GM12892 (cell line): ENCODE results near the gene STAMBPL1.

Source experiments
- DNase-seq: peaks from one replicate; pipeline ENCODE4 v3.0.0; 2011; ENCODE audit not compliant: insufficient read length
- FAIRE-seq: peaks from 2 replicates; lab custom pipeline; 2011; peaks lifted over from hg19 to GRCh38; lab: Jason Lieb, UNC
- POLR2A ChIP-seq: IDR thresholded peaks from 2 replicates; pipeline ENCODE4 v1.6.1; 2011; ENCODE audit warnings: low read depth, low read length, control low read depth
- POLR2AphosphoS5 ChIP-seq: IDR thresholded peaks from 2 replicates; pipeline ENCODE4 v1.6.1; 2011; ENCODE audit warnings: low read depth, low read length, control low read depth
- TAF1 ChIP-seq: IDR thresholded peaks from 2 replicates; pipeline ENCODE4 v1.6.1; 2011; ENCODE audit warnings: low read depth, mild to moderate bottlenecking, control low read depth, low read length, borderline replicate concordance

Gene STAMBPL1

GRCh38 chr10:88946965-88947590, 67.0 kb downstream of the STAMBPL1 start:
- DNase-seq (no peak), FAIRE-seq (no peak)
- TF ChIP-seq POLR2AphosphoS5: no peak
- TF ChIP-seq POLR2A: no peak
- TF ChIP-seq TAF1: no peak

- FAIRE-seq (no peak), DNase-seq (no peak)
- TF ChIP-seq TAF1 (no peak), POLR2A (no peak), POLR2AphosphoS5 (no peak)
Measured at GRCh38 chr10:88949051-88949450, 69.0 kb downstream of the STAMBPL1 start.

- DNase-seq (no peak), FAIRE-seq (no peak)
- TF ChIP-seq TAF1 (no peak), POLR2A (no peak), POLR2AphosphoS5 (no peak)
Measured at GRCh38 chr10:88949912-88950837, 70.1 kb downstream of the STAMBPL1 start.

- no peak for TF ChIP-seq TAF1
- TF ChIP-seq POLR2AphosphoS5: no peak
- TF ChIP-seq POLR2A: no peak
- no peak for DNase-seq
- FAIRE-seq: no peak
Measured at GRCh38 chr10:88952647-88953111, 72.6 kb downstream of the STAMBPL1 start, which contains the start of gene ACTA2. Gene ACTA2, minus strand, starts transcription at chr10:88952773. Its CDS starts 3,843 bp downstream, at chr10:88948930.

- no peak for TF ChIP-seq POLR2AphosphoS5
- no peak for TF ChIP-seq TAF1
- no peak for TF ChIP-seq POLR2A
- FAIRE-seq (no peak), DNase-seq (no peak)
Measured at GRCh38 chr10:88953662-88954061, 73.6 kb downstream of the STAMBPL1 start.

GRCh38 chr10:88954458-88955083, 74.5 kb downstream of the STAMBPL1 start:
- TF ChIP-seq TAF1 (no peak), POLR2AphosphoS5 (no peak), POLR2A (no peak)
- no peak for DNase-seq
- no peak for FAIRE-seq

GRCh38 chr10:88957381-88957780, 77.3 kb downstream of the STAMBPL1 start:
- no peak for DNase-seq
- no peak for FAIRE-seq
- TF ChIP-seq POLR2A (no peak), POLR2AphosphoS5 (no peak), TAF1 (no peak)

- no peak for DNase-seq
- FAIRE-seq: no peak
- TF ChIP-seq POLR2A: no peak
- no peak for TF ChIP-seq TAF1
- TF ChIP-seq POLR2AphosphoS5: no peak
Measured at GRCh38 chr10:88958721-88959120, 78.7 kb downstream of the STAMBPL1 start.

GRCh38 chr10:88960802-88961201, 80.8 kb downstream of the STAMBPL1 start:
- TF ChIP-seq TAF1 (no peak), POLR2AphosphoS5 (no peak), POLR2A (no peak)
- FAIRE-seq (no peak), DNase-seq (no peak)

GRCh38 chr10:88961266-88961665, 81.2 kb downstream of the STAMBPL1 start:
- FAIRE-seq: peak; percentile 57
- no peak for TF ChIP-seq POLR2AphosphoS5
- TF ChIP-seq POLR2A: no peak
- TF ChIP-seq TAF1: no peak
- DNase-seq: no peak

- FAIRE-seq (peak; percentile 74), DNase-seq (no peak)
- TF ChIP-seq POLR2A: no peak
- TF ChIP-seq POLR2AphosphoS5: no peak
Measured at GRCh38 chr10:88962336-88962735, 82.3 kb downstream of the STAMBPL1 start.
